Type B pancreatic cell (in vitro differentiated cells): ENCODE results near the gene MLLT6. TPM values are rescaled to one million over a fixed set of nuclear protein-coding genes. Genes with fewer than 3 reads are reported as not detected.

Source experiments
- DNase-seq: peaks from one replicate; pipeline ENCODE4 v3.0.0; 2021; ENCODE audit warnings: mixed read lengths; ENCODE audit not compliant: unreplicated experiment; ENCODE audit errors: extremely low spot score
- H3K27ac Mint-ChIP-seq: 2 replicates; pipeline ENCODE4 v1.8.0; 2021; ENCODE audit warnings: mild to moderate bottlenecking, mixed read lengths
- H3K27me3 Mint-ChIP-seq: 2 replicates; pipeline ENCODE4 v1.8.0; 2021; ENCODE audit warnings: mixed read lengths
- H3K36me3 Mint-ChIP-seq: 2 replicates; pipeline ENCODE4 v1.8.0; 2021; ENCODE audit warnings: mixed read lengths
- H3K4me1 Mint-ChIP-seq: one replicate; pipeline ENCODE4 v1.8.0; 2021; ENCODE audit warnings: mixed read lengths; ENCODE audit not compliant: unreplicated experiment
- H3K4me3 Mint-ChIP-seq: 2 replicates; pipeline ENCODE4 v1.8.0; 2021; ENCODE audit warnings: mild to moderate bottlenecking, mixed read lengths
- H3K9me3 Mint-ChIP-seq: 2 replicates; pipeline ENCODE4 v1.8.0; 2021; ENCODE audit warnings: mixed read lengths
- CTCF ChIP-seq: fragments of 200-600 bp; sonication (generic); conservative IDR thresholded peaks from 2 replicates; pipeline ENCODE4 v1.5.0; 2021; ENCODE audit warnings: antibody characterized with exemption, mild to moderate bottlenecking
- total RNA-seq: library from RNA; stranded (reverse); gene quantifications from 2 replicates; pipeline ENCODE4 v1.2.1, GENCODE V29; 2021; ENCODE audit warnings: low replicate concordance

Gene MLLT6
- total RNA-seq, 1 donor from 2014 or later: 130 TPM

GRCh38 chr17:38685491-38685890 lies 19.6 kb upstream of the MLLT6 start:
- DNase-seq: no peak
- Mint-ChIP-seq H3K9me3 (no peaks in the 10 kb centered on the region), H3K4me1 (no peaks in the 10 kb centered on the region), H3K4me3 (no peak overlapping the region), H3K36me3 (no peaks in the 10 kb centered on the region), H3K27ac (no peak overlapping the region), H3K27me3 (no peaks in the 10 kb centered on the region)
- no peak for TF ChIP-seq CTCF

GRCh38 chr17:38687286-38687685 lies 17.8 kb upstream of the MLLT6 start:
- Mint-ChIP-seq H3K4me1 (peaks cover 8% of the 10 kb centered on the region), H3K9me3 (no peaks in the 10 kb centered on the region), H3K27ac (no peak overlapping the region), H3K4me3 (no peak overlapping the region), H3K27me3 (peaks cover 5% of the 10 kb centered on the region), H3K36me3 (no peaks in the 10 kb centered on the region)
- DNase-seq: no peak
- no peak for TF ChIP-seq CTCF

GRCh38 chr17:38690386-38690785 lies 14.7 kb upstream of the MLLT6 start:
- no peak for DNase-seq
- TF ChIP-seq CTCF: no peak
- H3K36me3 Mint-ChIP-seq: no peaks in the 10 kb centered on the region
- H3K27ac Mint-ChIP-seq: no peak overlapping the region
- H3K4me3 Mint-ChIP-seq: no peak overlapping the region
- no peaks in the 10 kb centered on the region for H3K9me3 Mint-ChIP-seq
- H3K4me1 Mint-ChIP-seq: peaks cover 19% of the 10 kb centered on the region
- peaks cover 5% of the 10 kb centered on the region for H3K27me3 Mint-ChIP-seq

- no peak overlapping the region for H3K4me3 Mint-ChIP-seq
- no peak for TF ChIP-seq CTCF
- no peaks in the 10 kb centered on the region for H3K36me3 Mint-ChIP-seq
- peaks cover 5% of the 10 kb centered on the region for H3K27me3 Mint-ChIP-seq
- no peak for DNase-seq
- H3K9me3 Mint-ChIP-seq: no peaks in the 10 kb centered on the region
- H3K27ac Mint-ChIP-seq: no peak overlapping the region
- peaks cover 19% of the 10 kb centered on the region for H3K4me1 Mint-ChIP-seq
These were observed 13.9 kb upstream of the MLLT6 start for GRCh38 chr17:38691154-38691553.

- DNase-seq: no peak
- H3K4me1 Mint-ChIP-seq: peaks cover 19% of the 10 kb centered on the region
- no peaks in the 10 kb centered on the region for H3K36me3 Mint-ChIP-seq
- H3K27me3 Mint-ChIP-seq: peaks cover 15% of the 10 kb centered on the region
- H3K27ac Mint-ChIP-seq: no peak overlapping the region
- H3K4me3 Mint-ChIP-seq: no peak overlapping the region
- no peak for TF ChIP-seq CTCF
- no peaks in the 10 kb centered on the region for H3K9me3 Mint-ChIP-seq
These were observed 11.3 kb upstream of the MLLT6 start for GRCh38 chr17:38693700-38694329.
